ENCODE results near the gene CRYGA.

GRCh38 chr2:208204166-208204565 lies 40.8 kb upstream of the CRYGA start:
- TF ChIP-seq IRF2 (CRISPR knock-in tag; IDR thresholded peaks at IDR 0.05; ENCODE audit: borderline replicate concordance, low read depth) (no peak), CTCF (IDR thresholded peaks at IDR 0.05) (no peak), ETV6 (CRISPR knock-in tag; IDR thresholded peaks at IDR 0.05) (no peak), ELF4 (CRISPR knock-in tag; IDR thresholded peaks at IDR 0.05; ENCODE audit: low read depth) (no peak), CREB1 (CRISPR knock-in tag; IDR thresholded peaks at IDR 0.05) (no peak), OVOL2 (CRISPR knock-in tag; IDR thresholded peaks at IDR 0.05; ENCODE audit: borderline replicate concordance) (no peak), KAT7 (CRISPR knock-in tag; IDR thresholded peaks at IDR 0.05; ENCODE audit: borderline replicate concordance) (no peak), NR3C1 (CRISPR knock-in tag; conservative IDR thresholded peaks at IDR 0.05; ENCODE audit: low read depth) (no peak), ZBTB43 (CRISPR knock-in tag; IDR thresholded peaks at IDR 0.05) (no peak), HMGXB4 (CRISPR knock-in tag; IDR thresholded peaks at IDR 0.05) (no peak)
